GM18520 (cell line): ENCODE data around the gene PDZD2.

Experiments used
- ATAC-seq: cut with Tn5 transposase; IDR thresholded peaks from one replicate; pipeline ENCODE4 v1.9.1; 2021; ENCODE audit not compliant: unreplicated experiment

PDZD2 gene

GRCh38 chr5:31637851-31638250, 1.1 kb upstream of the PDZD2 start:
- no peak for ATAC-seq

DNA sequence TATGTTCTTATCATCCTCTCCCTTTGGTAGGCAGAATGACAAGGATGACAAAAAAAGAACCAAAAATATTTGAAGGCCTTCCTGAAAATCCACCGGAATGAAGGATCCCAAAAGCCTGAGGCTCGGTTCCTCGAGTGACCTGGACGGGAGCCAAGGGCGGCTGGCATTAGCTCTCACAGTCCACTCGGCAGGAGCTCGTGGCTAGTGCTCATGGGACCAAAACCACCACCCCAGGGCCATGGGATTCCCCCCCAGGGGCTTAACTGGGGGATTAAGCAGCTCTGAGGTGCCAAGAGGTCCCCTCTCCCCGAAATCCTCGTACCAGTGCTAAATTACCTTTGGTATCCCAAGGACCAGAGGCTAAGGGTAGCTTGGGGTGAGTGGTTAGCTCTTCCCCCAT, 586 bp upstream of the PDZD2 start:
- ATAC-seq: no peak

GRCh38 chr5:31639481-31640411, 815 bp downstream of the PDZD2 start:
- ATAC-seq: no peak

DNA sequence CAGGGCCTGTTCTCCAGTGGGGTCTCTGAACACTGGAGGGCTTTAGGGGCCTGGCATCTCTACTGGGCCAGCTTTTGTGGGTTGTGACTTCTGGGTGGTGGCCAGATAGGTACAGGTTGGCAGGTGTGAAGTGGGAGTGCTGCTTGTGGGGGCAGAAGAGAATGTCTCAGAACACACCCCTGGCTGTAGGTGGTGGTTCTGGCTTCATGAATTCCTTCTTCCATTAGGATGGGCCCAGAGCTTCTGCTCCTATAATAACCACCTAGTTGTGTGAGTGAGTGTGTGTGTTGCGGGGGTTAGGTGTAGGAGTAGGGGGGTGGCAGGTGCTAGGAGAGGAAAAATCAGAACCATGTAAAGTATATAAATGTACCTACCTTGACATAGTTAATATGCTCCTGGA, 1.6 kb downstream of the PDZD2 start:
- no peak for ATAC-seq

GRCh38 chr5:31641059-31641458, 2.1 kb downstream of the PDZD2 start:
- ATAC-seq: no peak

DNA sequence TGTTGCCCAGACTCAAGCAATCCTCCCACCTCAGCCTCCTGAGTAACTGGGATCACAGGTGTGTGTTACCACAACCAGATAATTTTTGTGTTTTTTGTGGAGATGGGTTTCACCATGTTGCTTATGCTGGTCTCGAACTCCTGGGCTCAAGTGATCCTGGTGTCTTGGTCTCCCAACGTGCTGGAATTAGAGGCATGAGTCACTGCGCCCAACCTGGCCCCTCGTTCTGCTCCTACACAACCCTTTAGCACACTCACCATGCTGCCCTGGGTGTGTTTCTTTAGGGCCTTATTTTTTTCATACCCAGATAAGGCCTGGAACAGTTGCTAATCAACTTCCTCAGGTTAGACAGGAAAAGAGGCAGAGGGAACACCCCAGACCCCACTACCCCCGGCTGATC, 2.6 kb downstream of the PDZD2 start:
- ATAC-seq: no peak

- no peak for ATAC-seq
Observed at GRCh38 chr5:31645420-31646081, 6.6 kb downstream of the PDZD2 start.

GRCh38 chr5:31648326-31648725, 9.4 kb downstream of the PDZD2 start:
- ATAC-seq: no peak

- no peak for ATAC-seq
Observed at GRCh38 chr5:31651241-31651640, 12.3 kb downstream of the PDZD2 start.

DNA sequence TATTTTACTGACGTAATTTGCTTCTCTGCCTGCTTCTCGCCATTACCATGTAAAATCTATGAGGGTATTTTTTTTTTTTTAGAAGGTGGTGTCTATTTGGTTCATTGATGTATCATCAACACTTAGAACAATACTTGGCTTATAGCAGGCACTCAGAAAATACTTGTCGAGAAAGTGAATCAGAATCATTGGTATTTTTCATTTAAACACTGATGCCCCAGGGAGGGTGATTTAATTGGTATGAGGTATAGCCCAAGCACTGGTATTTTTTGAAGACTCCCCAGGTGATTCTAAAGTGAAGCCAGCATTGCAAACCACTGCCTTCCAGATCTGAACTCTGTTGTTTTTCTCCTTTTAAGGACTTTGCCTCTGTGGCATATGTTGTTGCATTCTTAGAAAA, 16.6 kb downstream of the PDZD2 start:
- no peak for ATAC-seq

DNA sequence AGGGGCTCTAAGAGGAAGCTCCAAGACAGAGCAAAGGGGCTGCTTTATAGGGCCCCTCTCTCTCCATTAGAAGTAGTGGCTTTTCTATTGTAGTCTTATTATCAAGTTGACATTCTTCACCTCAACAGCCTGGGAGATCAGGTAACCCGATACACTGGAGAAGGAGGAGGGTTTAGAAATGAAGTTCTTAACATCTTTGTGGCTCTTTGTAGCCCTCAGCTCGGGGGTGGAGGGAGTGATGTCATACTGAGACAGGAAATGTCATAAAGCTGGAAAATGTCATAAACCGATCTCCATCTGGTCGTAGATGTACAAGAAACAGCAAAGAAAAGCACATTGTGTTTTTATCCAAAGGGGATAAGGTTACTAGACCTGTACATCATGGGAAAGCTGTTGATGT, 17.9 kb downstream of the PDZD2 start:
- no peak for ATAC-seq

- no peak for ATAC-seq
Observed at GRCh38 chr5:31657315-31657979, 18.5 kb downstream of the PDZD2 start.

DNA sequence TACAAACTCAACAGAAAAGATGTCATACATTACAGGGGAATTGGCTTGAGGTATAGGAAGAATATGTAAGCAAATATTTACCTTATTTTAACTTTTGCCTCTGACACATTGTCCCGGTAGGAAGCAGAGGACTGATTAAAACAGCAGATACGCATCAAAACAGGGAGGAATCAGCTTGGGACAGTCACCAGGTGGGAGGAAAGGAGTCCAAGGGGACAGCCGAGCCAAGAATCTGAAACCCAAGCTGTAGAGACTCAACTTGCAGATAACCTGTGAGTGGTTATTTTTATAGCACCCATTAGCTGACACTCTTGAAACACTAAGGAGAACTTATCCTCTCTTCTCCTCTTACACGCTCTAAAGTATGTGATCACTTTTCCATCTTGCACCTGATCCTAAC, 22.3 kb downstream of the PDZD2 start:
- no peak for ATAC-seq

- no peak for ATAC-seq
Observed at GRCh38 chr5:31663519-31663918, 24.6 kb downstream of the PDZD2 start.

DNA sequence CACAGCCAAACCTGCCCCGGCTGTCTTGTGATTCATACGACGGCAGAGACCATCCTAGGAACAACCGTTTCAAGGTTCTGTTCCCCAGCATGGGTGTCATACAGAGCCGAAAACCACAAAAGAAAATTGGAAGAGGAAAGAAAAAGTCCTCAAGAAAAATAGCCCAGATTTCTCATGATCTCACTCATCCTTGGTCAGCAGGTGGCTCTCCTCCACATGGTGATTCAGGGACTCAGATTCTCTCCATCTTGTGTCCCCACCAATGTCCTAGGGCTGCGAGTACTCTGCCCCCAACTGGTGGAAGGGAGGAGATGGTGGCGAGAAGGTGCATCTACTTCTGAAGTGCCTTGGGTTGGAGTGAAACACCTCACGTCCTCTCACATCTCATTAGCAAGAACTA, 25.6 kb downstream of the PDZD2 start:
- no peak for ATAC-seq

- no peak for ATAC-seq
Observed at GRCh38 chr5:31671339-31671741, 32.4 kb downstream of the PDZD2 start.

GRCh38 chr5:31674371-31674951, 35.5 kb downstream of the PDZD2 start:
- ATAC-seq: no peak

GRCh38 chr5:31675472-31675871, 36.5 kb downstream of the PDZD2 start:
- no peak for ATAC-seq

DNA sequence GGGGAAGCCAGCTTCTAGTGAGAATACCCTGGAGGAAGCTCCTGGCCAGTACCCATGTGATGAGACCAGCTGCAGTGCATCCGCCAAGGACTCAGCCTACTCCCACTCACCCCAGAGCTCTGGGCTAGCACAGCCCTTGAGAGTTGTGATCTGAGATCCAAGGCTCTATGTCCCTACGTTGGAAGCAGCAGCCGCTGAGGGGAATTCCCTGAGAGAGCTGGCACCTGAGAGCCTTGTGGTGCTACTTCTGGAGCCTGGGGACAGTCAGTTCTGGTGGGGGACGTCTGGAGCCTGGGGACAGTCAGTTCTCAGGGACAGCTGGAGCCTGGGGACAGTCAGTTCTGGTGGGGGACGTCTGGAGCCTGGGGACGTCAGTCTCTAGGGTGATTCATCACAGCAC, 39.2 kb downstream of the PDZD2 start:
- ATAC-seq: no peak

- no peak for ATAC-seq
Observed at GRCh38 chr5:31680528-31680927, 41.6 kb downstream of the PDZD2 start.

DNA sequence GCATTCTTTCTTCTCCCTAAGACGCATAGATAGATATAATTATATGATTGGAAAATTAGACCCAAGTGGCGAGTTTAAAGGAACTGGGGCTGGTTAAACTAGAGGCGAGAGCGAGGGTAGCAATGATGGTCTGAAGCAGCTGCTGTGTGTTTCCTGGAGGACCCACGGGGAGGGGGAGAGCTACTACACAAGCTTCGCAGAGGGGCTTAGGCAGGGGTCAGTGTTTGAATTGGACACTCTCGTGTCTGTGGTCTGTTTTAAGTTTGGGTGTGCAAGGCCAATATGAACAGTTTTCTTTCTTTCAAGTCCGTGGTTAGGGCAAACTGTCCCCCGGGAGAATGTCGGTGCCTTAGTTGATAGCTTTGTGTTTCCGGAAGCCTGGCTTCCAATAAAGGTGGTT, 43.1 kb downstream of the PDZD2 start:
- no peak for ATAC-seq

DNA sequence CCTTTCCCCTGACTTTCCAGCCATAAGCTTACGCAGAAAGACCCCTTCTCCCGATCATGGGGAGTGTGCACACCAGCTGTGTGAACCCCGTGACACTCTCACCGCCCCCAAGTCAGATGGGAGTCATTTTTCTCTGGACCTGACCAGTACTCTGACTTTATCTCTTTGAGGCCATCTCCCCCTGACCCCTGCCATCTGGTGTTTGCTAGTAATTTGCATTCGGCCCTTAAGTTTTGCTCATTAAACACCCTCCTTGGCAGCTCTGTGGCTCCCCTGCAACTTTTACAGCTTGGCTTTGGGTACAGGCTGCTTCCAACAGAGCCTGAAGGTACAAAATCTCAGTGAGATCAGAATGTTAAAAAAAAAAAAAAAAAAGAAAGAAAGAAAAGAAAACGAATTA, 43.9 kb downstream of the PDZD2 start:
- no peak for ATAC-seq
